RWPE2 (cell line): ENCODE measurements around the gene SDCCAG8.

Experiments
- ATAC-seq: fragments of 200-7000 bp; cut with Tn5 transposase; 3 replicates; pipeline ENCODE4 v1.9.1; 2021; ENCODE audit warnings: low read depth
- DNase-seq: peaks from one replicate; pipeline ENCODE4 v3.0.0-alpha.2; 2020; ENCODE audit warnings: low spot score
- H3K27ac ChIP-seq: fragments of 450-650 bp; 2 replicates; pipeline ENCODE4 v1.5.1; 2017; ENCODE audit warnings: mild to moderate bottlenecking; ENCODE audit not compliant: poor library complexity, severe bottlenecking
- H3K27me3 ChIP-seq: fragments of 250-450 bp; sonication (Bioruptor Pico); 2 replicates; pipeline ENCODE4 v1.5.1; 2021; ENCODE audit warnings: mild to moderate bottlenecking, moderate library complexity; ENCODE audit not compliant: insufficient read depth, poor library complexity, severe bottlenecking
- H3K36me3 ChIP-seq: fragments of 250-450 bp; sonication (Bioruptor Pico); 2 replicates; pipeline ENCODE4 v1.5.1; 2020; ENCODE audit warnings: low read depth, mild to moderate bottlenecking, moderate library complexity
- H3K4me1 ChIP-seq: fragments of 250-450 bp; sonication (Bioruptor Pico); 2 replicates; pipeline ENCODE4 v1.5.1; 2021; ENCODE audit warnings: mild to moderate bottlenecking, moderate library complexity; ENCODE audit not compliant: insufficient read depth, poor library complexity, severe bottlenecking
- H3K4me3 ChIP-seq: fragments of 250-450 bp; sonication (Bioruptor Pico); 2 replicates; pipeline ENCODE4 v1.5.1; 2021; ENCODE audit warnings: mild to moderate bottlenecking, moderate library complexity; ENCODE audit not compliant: severe bottlenecking
- H3K9me3 ChIP-seq: fragments of 250-450 bp; sonication (Bioruptor Pico); 2 replicates; pipeline ENCODE4 v1.5.1; 2021; ENCODE audit warnings: mild to moderate bottlenecking, moderate library complexity; ENCODE audit not compliant: severe bottlenecking
- TF ChIP-seq, protein P1 (sequence below): fragments of 450-650 bp; IDR thresholded peaks from one replicate; pipeline ENCODE4 v1.5.1; 2017; ENCODE audit warnings: mild to moderate bottlenecking, moderate library complexity; ENCODE audit not compliant: poor library complexity, severe bottlenecking

The SDCCAG8 gene

GRCh38 chr1:243349128-243349527 lies 93.3 kb downstream of the SDCCAG8 start:
- peaks cover 20% of the 10 kb centered on the region for H3K36me3 ChIP-seq
- no peaks in the 10 kb centered on the region for H3K9me3 ChIP-seq
- no peaks in the 10 kb centered on the region for H3K4me1 ChIP-seq
- H3K27me3 ChIP-seq, result no peaks in the 10 kb centered on the region
- H3K27ac ChIP-seq, result no peak overlapping the region
- TF ChIP-seq, protein P1, sequence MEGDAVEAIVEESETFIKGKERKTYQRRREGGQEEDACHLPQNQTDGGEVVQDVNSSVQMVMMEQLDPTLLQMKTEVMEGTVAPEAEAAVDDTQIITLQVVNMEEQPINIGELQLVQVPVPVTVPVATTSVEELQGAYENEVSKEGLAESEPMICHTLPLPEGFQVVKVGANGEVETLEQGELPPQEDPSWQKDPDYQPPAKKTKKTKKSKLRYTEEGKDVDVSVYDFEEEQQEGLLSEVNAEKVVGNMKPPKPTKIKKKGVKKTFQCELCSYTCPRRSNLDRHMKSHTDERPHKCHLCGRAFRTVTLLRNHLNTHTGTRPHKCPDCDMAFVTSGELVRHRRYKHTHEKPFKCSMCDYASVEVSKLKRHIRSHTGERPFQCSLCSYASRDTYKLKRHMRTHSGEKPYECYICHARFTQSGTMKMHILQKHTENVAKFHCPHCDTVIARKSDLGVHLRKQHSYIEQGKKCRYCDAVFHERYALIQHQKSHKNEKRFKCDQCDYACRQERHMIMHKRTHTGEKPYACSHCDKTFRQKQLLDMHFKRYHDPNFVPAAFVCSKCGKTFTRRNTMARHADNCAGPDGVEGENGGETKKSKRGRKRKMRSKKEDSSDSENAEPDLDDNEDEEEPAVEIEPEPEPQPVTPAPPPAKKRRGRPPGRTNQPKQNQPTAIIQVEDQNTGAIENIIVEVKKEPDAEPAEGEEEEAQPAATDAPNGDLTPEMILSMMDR, result no peak
- H3K4me3 ChIP-seq, result no peak overlapping the region
- ATAC-seq, result no peak
- DNase-seq, result no peak

- H3K36me3 ChIP-seq, result peaks cover 9% of the 10 kb centered on the region; the same call in 1 of the 2 replicates
- TF ChIP-seq, protein P1, result no peak
These were observed 95.5 kb downstream of the SDCCAG8 start for GRCh38 chr1:243351337-243351736.

DNA sequence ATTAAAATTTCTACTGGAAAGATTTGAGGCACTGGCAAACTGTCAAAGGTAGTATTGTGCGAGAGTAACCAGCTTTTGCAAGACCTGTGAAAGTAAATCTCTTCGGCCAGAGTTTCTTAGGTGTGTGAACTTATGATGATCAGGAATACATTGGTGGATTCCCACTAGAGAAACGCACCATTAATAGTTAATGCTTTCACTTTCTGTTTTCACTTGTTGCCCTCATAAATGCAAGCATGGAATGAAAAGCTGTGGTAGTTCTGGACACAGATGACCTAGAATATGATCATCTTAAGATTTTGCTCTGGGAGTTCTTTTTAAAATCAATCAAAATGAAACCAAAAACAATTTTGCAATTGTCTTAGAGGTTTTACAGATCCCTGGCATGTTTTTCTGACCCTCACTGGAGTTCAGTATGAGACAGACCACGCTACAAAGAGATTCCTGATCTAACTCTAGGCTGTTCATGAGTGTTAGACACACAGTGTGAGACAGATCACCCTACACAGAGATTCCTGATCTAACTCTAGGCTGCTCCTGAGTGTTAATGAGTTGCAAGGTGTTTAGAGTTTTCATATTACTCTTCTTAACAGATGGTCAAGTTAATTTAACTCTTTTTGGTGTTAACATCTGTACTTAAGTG lies 98.8 kb downstream of the SDCCAG8 start:
- H3K4me1 ChIP-seq, result no peaks in the 10 kb centered on the region
- TF ChIP-seq, protein P1, result no peak
- H3K27me3 ChIP-seq, result no peaks in the 10 kb centered on the region
- no peak overlapping the region for H3K27ac ChIP-seq
- no peak for ATAC-seq
- no peak overlapping the region for H3K4me3 ChIP-seq
- DNase-seq, result no peak
- H3K9me3 ChIP-seq, result no peaks in the 10 kb centered on the region
- H3K36me3 ChIP-seq, result no peaks in the 10 kb centered on the region

More at GRCh38 chr1:243351337-243351736, 95.5 kb downstream of the SDCCAG8 start:
- Histone ChIP-seq H3K9me3 (no peaks in the 10 kb centered on the region), H3K27me3 (no peaks in the 10 kb centered on the region), H3K4me1 (no peaks in the 10 kb centered on the region), H3K27ac (no peak overlapping the region), H3K4me3 (no peak overlapping the region)
- ATAC-seq, result no peak
- no peak for DNase-seq

- ATAC-seq (no peak), DNase-seq (no peak)
- Histone ChIP-seq H3K36me3 (no peaks in the 10 kb centered on the region), H3K27me3 (no peaks in the 10 kb centered on the region), H3K27ac (no peak overlapping the region), H3K4me3 (no peak overlapping the region), H3K4me1 (no peaks in the 10 kb centered on the region), H3K9me3 (no peaks in the 10 kb centered on the region)
- TF ChIP-seq, protein P1, result no peak
These were observed 108.0 kb downstream of the SDCCAG8 start for GRCh38 chr1:243363832-243364231.

DNA sequence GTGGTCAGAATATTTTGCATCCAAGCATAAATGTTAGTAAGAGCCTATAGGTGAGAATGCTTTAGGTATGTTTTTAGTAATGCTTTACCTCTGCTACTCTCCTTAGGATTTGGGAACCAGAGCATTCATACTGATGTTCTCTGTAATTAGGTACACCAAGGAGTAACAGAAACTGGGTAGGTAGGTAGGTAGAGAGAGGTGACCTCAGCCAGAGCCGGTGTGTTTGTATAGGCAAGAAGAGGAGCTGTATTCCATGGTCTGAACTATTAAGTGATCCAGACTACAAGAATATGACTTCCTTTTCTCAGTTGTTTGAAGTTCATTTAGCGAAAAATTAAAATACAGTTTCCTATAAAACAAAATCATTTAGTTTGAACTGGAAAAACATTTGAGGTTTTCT lies 108.5 kb downstream of the SDCCAG8 start:
- H3K36me3 ChIP-seq, result no peaks in the 10 kb centered on the region
- no peaks in the 10 kb centered on the region for H3K27me3 ChIP-seq
- no peaks in the 10 kb centered on the region for H3K4me1 ChIP-seq
- no peak overlapping the region for H3K4me3 ChIP-seq
- ATAC-seq (no peak), DNase-seq (no peak)
- no peak overlapping the region for H3K27ac ChIP-seq
- H3K9me3 ChIP-seq, result no peaks in the 10 kb centered on the region
- TF ChIP-seq, protein P1, result no peak
